WTC11 (cell line): ENCODE data around the gene KDM2B. TPM values are rescaled to one million over a fixed set of nuclear protein-coding genes. Genes with fewer than 3 reads are reported as not detected.
A peak's percentile ranks its signal among the peaks of the same experiment; 100 is the strongest.

Experiments
- ATAC-seq: fragments of 200-7000 bp; cut with Tn5 transposase; 2 replicates; pipeline ENCODE4 v1.10.0; 2021; ENCODE audit warnings: mild to moderate bottlenecking, moderate library complexity
- CTCF ChIA-PET: fragments of 300-600 bp; sonication (Branson Sonifier 250); formaldehyde crosslinking; loops from one replicate; lab custom pipeline; 2021; ENCODE audit warnings: antibody characterized with exemption; lab: Charles Lee
- POLR2A ChIA-PET: fragments of 350-600 bp; sonication (Branson Sonifier 250); formaldehyde crosslinking; loops from one replicate; lab custom pipeline; 2021; ENCODE audit warnings: antibody characterized with exemption; lab: Charles Lee
- DNase-seq: peaks from one replicate; pipeline ENCODE4 v3.0.0; 2021; ENCODE audit warnings: low spot score
- H3K27ac Mint-ChIP-seq: 2 replicates; pipeline ENCODE4 v1.8.0; 2021; ENCODE audit warnings: mixed read lengths
- H3K27me3 Mint-ChIP-seq: 2 replicates; pipeline ENCODE4 v1.8.0; 2021; ENCODE audit warnings: low read depth, mild to moderate bottlenecking, moderate library complexity, mixed read lengths
- H3K36me3 Mint-ChIP-seq: 2 replicates; pipeline ENCODE4 v1.8.0; 2021; ENCODE audit warnings: mixed read lengths
- H3K4me1 Mint-ChIP-seq: 2 replicates; pipeline ENCODE4 v1.8.0; 2022; ENCODE audit warnings: mixed read lengths
- H3K4me3 Mint-ChIP-seq: 2 replicates; pipeline ENCODE4 v1.8.0; 2021; ENCODE audit warnings: mild to moderate bottlenecking, moderate library complexity, mixed read lengths
- H3K9me3 Mint-ChIP-seq: 2 replicates; pipeline ENCODE4 v1.8.0; 2021; ENCODE audit warnings: mixed read lengths
- AR ChIP-seq: fragments of 250-450 bp; sonication (Bioruptor Pico); IDR thresholded peaks from 2 replicates; pipeline ENCODE4 v1.9.0; 2021; ENCODE audit warnings: mild to moderate bottlenecking
- E2F4 ChIP-seq: sonication (generic); formaldehyde crosslinking; IDR thresholded peaks from 2 replicates; pipeline ENCODE4 v1.8.1; 2022; ENCODE audit warnings: low read depth, mild to moderate bottlenecking, moderate library complexity, missing genetic modification reagents, borderline replicate concordance
- E2F5 ChIP-seq: sonication (generic); formaldehyde crosslinking; IDR thresholded peaks from 2 replicates; pipeline ENCODE4 v1.8.1; 2022; ENCODE audit warnings: mild to moderate bottlenecking, moderate library complexity, missing genetic modification reagents
- ESRRA ChIP-seq: sonication (generic); formaldehyde crosslinking; IDR thresholded peaks from 2 replicates; pipeline ENCODE4 v1.8.1; 2022; ENCODE audit warnings: mild to moderate bottlenecking, missing genetic modification reagents, borderline replicate concordance
- ETV6 ChIP-seq: sonication (generic); formaldehyde crosslinking; IDR thresholded peaks from 2 replicates; pipeline ENCODE4 v1.8.1; 2022; ENCODE audit warnings: mild to moderate bottlenecking, missing genetic modification reagents
- FOXJ3 ChIP-seq: sonication (generic); formaldehyde crosslinking; IDR thresholded peaks from 2 replicates; pipeline ENCODE4 v1.9.0; 2021; ENCODE audit warnings: missing genetic modification reagents, mild to moderate bottlenecking, borderline replicate concordance
- GABPB1 ChIP-seq: sonication (generic); formaldehyde crosslinking; IDR thresholded peaks from 2 replicates; pipeline ENCODE4 v1.8.1; 2023; ENCODE audit warnings: mild to moderate bottlenecking, missing genetic modification reagents
- NR2C2 ChIP-seq: sonication (generic); formaldehyde crosslinking; IDR thresholded peaks from 2 replicates; pipeline ENCODE4 v1.8.0; 2022; ENCODE audit warnings: mild to moderate bottlenecking, missing genetic modification reagents
- OVOL2 ChIP-seq: fragments of 250-450 bp; sonication (Bioruptor Pico); IDR thresholded peaks from 2 replicates; pipeline ENCODE4 v1.9.0; 2021; ENCODE audit warnings: mild to moderate bottlenecking, borderline replicate concordance
- ZNF219 ChIP-seq: sonication (generic); formaldehyde crosslinking; IDR thresholded peaks from 2 replicates; pipeline ENCODE4 v1.8.0; 2023; ENCODE audit warnings: missing genetic modification reagents, mild to moderate bottlenecking, borderline replicate concordance
- ZNF317 ChIP-seq: sonication (generic); formaldehyde crosslinking; IDR thresholded peaks from 2 replicates; pipeline ENCODE4 v1.8.1; 2023; ENCODE audit warnings: low read depth, mild to moderate bottlenecking, moderate library complexity, missing genetic modification reagents, borderline replicate concordance
- ZNF425 ChIP-seq: fragments of 250-450 bp; sonication (Bioruptor Pico); conservative IDR thresholded peaks from 2 replicates; pipeline ENCODE4 v1.9.0; 2021; ENCODE audit warnings: mild to moderate bottlenecking
- ZNF671 ChIP-seq: fragments of 250-450 bp; sonication (Bioruptor Pico); IDR thresholded peaks from 2 replicates; pipeline ENCODE4 v1.8.0; 2021; ENCODE audit warnings: mild to moderate bottlenecking
- total RNA-seq: library from RNA; stranded (reverse); gene quantifications from 3 replicates; pipeline ENCODE4 v1.2.3, GENCODE V29; 2021
- TF ChIP-seq, protein P1 (sequence below): sonication (generic); formaldehyde crosslinking; IDR thresholded peaks from 2 replicates; pipeline ENCODE4 v1.8.0; 2022; ENCODE audit warnings: missing genetic modification reagents
- TF ChIP-seq, protein P2 (sequence below): fragments of 250-450 bp; sonication (Bioruptor Pico); IDR thresholded peaks from 2 replicates; pipeline ENCODE4 v1.9.0; 2021; ENCODE audit warnings: moderate library complexity, mild to moderate bottlenecking, inconsistent platforms, borderline replicate concordance
- TF ChIP-seq, protein P3 (sequence below): fragments of 200-600 bp; IDR thresholded peaks from 2 replicates; pipeline ENCODE4 v1.8.0; 2022; ENCODE audit warnings: antibody characterized with exemption

The KDM2B gene
- total RNA-seq, 1 experiment from 2014 or later, result 147 TPM

DNA sequence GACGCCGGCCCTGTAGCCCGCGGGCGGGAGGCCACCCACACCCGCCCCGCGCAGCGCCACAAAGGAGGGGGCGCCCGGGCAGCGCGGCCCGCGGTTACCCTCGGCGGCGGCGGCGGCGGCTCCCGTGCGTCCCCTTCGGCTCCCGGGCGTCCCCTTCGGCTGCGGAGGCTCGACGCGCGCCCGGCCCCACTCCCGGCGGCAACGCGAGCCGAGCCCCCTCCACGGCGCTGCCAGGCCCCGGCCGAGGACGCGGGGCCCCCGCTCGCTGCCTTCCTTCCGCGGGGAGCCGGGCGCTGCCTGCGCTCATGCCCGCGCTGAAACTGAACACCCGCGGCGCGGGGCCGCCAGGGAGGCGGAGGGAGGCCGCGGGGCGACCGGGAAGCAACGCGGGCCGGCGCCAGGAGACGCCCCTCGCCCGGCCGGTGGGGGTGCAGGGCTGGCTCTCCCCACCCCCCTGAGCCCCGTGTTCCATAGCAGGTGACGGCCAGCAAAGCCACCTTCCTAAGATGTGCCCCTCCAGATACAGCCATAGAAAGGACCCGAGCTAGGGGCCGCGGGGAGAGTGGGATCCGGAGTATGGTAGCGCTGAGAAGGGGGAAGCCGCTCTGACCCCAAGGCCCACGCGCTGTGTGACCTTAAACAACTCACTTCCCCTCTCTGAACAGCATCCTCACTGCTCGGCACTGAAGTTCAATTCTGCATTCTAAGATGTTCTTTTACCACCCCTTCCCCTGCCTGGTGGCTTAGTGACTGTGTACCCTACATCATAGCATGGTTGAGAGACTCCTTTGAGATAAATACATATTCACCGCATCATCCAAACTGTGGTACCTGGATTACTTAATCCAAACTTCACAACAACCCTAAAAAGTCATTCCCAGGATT is 42.8 kb downstream of the KDM2B start:
- TF ChIP-seq, protein P1, sequence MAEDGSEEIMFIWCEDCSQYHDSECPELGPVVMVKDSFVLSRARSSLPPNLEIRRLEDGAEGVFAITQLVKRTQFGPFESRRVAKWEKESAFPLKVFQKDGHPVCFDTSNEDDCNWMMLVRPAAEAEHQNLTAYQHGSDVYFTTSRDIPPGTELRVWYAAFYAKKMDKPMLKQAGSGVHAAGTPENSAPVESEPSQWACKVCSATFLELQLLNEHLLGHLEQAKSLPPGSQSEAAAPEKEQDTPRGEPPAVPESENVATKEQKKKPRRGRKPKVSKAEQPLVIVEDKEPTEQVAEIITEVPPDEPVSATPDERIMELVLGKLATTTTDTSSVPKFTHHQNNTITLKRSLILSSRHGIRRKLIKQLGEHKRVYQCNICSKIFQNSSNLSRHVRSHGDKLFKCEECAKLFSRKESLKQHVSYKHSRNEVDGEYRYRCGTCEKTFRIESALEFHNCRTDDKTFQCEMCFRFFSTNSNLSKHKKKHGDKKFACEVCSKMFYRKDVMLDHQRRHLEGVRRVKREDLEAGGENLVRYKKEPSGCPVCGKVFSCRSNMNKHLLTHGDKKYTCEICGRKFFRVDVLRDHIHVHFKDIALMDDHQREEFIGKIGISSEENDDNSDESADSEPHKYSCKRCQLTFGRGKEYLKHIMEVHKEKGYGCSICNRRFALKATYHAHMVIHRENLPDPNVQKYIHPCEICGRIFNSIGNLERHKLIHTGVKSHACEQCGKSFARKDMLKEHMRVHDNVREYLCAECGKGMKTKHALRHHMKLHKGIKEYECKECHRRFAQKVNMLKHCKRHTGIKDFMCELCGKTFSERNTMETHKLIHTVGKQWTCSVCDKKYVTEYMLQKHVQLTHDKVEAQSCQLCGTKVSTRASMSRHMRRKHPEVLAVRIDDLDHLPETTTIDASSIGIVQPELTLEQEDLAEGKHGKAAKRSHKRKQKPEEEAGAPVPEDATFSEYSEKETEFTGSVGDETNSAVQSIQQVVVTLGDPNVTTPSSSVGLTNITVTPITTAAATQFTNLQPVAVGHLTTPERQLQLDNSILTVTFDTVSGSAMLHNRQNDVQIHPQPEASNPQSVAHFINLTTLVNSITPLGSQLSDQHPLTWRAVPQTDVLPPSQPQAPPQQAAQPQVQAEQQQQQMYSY (CRISPR knock-in tag), result peak; percentile 64
- TF ChIP-seq ETV6 (CRISPR knock-in tag), result 0 out of 2 replicates have a peak, but pooled peaks have one; percentile 34
- no peak for TF ChIP-seq ZNF425 (CRISPR knock-in tag)
- CTCF ChIA-PET, result interaction anchor here (0.6 to 2.6 kb wide), 8 partner anchors 9 to 1336 kb away, joined by 3 to 10 read pairs (median 5); no protein-coding TSS in a partner anchor
- POLR2A ChIA-PET, result interaction anchor here (0.5 to 1.5 kb wide), 3 partner anchors 39 to 125 kb away, joined by 3 to 13 read pairs (median 4); no protein-coding TSS in a partner anchor
- Mint-ChIP-seq H3K4me3 (peak overlapping the region; percentile 75), H3K4me1 (peaks cover 50% of the 10 kb centered on the region), H3K36me3 (peaks cover 24% of the 10 kb centered on the region), H3K27ac (no peak overlapping the region), H3K9me3 (no peaks in the 10 kb centered on the region), H3K27me3 (peaks cover 9% of the 10 kb centered on the region)
- DNase-seq (no peak), ATAC-seq (no peak)

DNA sequence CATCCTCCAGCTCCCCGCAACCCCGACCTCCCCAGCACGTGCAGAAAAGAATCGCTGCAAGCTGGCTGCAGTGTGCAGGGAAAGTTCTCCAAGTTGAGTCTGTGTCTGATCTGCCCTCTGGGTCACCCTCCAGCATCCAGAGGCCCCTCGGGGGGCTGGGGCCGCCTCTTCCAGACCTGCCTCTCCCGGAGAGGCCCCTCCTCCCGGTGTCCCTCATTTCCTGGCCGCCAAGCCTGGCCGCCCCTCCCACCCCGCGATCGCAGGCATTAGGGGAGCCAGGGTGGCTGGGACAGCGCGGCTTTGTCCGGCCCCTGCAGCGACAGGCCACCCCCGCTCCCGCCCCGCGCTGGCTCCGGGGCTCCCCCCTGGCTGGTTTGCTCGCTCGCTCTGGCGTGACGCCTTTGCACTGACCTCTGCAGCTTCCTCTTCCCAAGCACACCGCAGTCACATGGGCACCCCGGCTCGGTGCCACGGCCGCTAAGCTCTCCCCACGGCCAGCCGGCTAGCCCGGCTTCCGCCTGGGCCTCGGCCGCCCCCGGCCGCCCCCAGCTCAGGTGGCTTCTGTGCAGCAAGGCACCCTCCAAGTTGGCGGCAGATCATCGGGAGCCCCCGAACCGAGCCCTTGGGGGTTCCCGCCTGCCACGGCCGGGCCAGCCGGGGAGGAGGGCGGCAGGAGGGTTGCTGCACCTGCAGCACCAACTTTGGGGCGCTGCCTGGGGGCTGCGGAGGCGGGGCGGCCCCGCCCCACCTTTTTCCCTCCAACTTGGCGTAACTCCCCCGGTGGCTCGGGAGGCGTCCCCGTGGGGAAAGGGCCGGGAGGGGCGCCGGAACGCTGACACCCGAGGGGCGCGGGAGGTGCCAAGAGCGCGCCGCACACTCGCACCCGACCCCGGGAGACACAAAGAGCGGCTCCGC is 43.7 kb downstream of the KDM2B start:
- peaks cover 59% of the 10 kb centered on the region for H3K4me1 Mint-ChIP-seq
- TF ChIP-seq ZNF671 (CRISPR knock-in tag), result no peak
- TF ChIP-seq ZNF317, result no peak
- no peak for TF ChIP-seq AR (CRISPR knock-in tag)
- TF ChIP-seq ZNF219 (CRISPR knock-in tag), result no peak
- TF ChIP-seq ESRRA, result no peak
- TF ChIP-seq GABPB1 (CRISPR knock-in tag), result peak; percentile 11; the same call in 1 of the 2 replicates
- TF ChIP-seq, protein P2, sequence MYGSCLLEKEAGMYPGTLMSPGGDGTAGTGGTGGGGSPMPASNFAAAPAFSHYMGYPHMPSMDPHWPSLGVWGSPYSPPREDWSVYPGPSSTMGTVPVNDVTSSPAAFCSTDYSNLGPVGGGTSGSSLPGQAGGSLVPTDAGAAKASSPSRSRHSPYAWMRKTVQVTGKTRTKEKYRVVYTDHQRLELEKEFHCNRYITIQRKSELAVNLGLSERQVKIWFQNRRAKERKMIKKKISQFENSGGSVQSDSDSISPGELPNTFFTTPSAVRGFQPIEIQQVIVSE (CRISPR knock-in tag), result no peak
- 0 out of 2 replicates have a peak, but pooled peaks have one; percentile 20 for TF ChIP-seq E2F5 (CRISPR knock-in tag)
- TF ChIP-seq, protein P3, sequence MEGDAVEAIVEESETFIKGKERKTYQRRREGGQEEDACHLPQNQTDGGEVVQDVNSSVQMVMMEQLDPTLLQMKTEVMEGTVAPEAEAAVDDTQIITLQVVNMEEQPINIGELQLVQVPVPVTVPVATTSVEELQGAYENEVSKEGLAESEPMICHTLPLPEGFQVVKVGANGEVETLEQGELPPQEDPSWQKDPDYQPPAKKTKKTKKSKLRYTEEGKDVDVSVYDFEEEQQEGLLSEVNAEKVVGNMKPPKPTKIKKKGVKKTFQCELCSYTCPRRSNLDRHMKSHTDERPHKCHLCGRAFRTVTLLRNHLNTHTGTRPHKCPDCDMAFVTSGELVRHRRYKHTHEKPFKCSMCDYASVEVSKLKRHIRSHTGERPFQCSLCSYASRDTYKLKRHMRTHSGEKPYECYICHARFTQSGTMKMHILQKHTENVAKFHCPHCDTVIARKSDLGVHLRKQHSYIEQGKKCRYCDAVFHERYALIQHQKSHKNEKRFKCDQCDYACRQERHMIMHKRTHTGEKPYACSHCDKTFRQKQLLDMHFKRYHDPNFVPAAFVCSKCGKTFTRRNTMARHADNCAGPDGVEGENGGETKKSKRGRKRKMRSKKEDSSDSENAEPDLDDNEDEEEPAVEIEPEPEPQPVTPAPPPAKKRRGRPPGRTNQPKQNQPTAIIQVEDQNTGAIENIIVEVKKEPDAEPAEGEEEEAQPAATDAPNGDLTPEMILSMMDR, result no peak
- TF ChIP-seq OVOL2 (CRISPR knock-in tag), result no peak
- TF ChIP-seq E2F4 (CRISPR knock-in tag), result no peak
- TF ChIP-seq NR2C2 (CRISPR knock-in tag), result no peak
- no peak for TF ChIP-seq FOXJ3 (CRISPR knock-in tag)

More for the DNA sequence above, 43.7 kb downstream of the KDM2B start:
- no peaks in the 10 kb centered on the region for H3K9me3 Mint-ChIP-seq
- H3K27ac Mint-ChIP-seq, result no peak overlapping the region
- peaks cover 29% of the 10 kb centered on the region for H3K36me3 Mint-ChIP-seq
- POLR2A ChIA-PET, result interaction anchor here (0.5 to 1.5 kb wide), 6 partner anchors 34 to 124 kb away, joined by 3 to 13 read pairs (median 5); no protein-coding TSS in a partner anchor
- DNase-seq (peak; percentile 57), ATAC-seq (peak; percentile 26)
- CTCF ChIA-PET, result interaction anchor here (0.6 to 2.6 kb wide), 10 partner anchors 15 to 257 kb away, joined by 3 to 10 read pairs (median 5); partner anchors contain the start of gene ORAI1
- H3K27me3 Mint-ChIP-seq, result peaks cover 9% of the 10 kb centered on the region
- peak overlapping the region; percentile 65 for H3K4me3 Mint-ChIP-seq
